Measurements from ENCODE around the gene MOB3A. TPM values are rescaled to one million over a fixed set of nuclear protein-coding genes. Genes with fewer than 3 reads are reported as not detected.

MOB3A gene
- total and polyA plus RNA-seq, 2 of the 13 experiments (the other 11 are each of a cell fraction or from before 2014, with no cell fraction given) = 3.5 to 17.8 TPM

DNA sequence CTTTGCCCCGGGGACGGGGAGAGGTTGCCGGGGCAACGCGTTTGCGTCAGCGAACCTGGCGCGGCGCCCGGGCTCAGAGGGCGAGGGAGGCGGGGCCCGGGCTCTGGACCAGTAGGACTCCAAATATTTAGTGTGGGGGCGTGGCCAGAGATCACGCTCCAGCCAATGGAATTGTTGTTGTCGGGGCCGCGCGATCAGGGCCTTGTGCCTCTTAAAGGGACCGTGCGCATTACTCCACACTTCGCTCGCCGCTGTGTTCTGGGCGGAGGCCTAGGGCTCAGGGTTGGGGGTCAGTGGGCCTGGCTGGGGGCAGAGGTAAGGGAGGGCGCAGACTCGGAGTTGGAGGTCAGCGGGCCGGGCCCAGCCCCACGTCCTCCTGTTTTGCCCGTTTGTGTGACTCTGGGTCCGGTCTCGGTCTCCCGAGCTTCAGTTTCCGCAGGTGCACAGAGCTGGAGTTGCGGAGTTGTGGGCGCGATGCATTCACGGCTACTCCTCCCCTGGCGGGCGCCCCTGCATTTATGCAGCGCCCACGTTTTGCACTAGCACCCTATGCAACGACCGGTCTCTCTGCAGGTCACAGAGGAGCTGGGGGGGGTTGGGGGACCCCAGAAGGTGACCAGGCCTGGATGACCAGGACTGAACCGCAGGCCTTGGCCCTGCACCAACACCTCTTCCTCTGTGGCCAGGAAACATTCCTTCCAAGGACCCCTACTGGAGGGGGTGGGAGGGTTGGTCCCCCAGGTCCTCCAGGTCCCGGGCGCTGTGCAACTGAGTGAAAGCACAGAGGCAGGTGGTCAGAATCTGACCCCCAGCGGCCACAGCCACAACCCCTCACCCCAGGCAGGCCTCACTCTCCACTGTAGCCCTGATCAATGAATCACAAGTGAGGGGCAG lies 34.4 kb downstream of the MOB3A start (continued):
- TF ChIP-seq FIP1L1 (IDR thresholded peaks at IDR 0.05; ENCODE audit: borderline replicate concordance, insufficient read depth, low read depth, low read length) (no peak), PITX1 (CRISPR knock-in tag; IDR thresholded peaks at IDR 0.05) (peak; percentile 34; the same call in 1 of the 2 replicates), HNRNPUL1 (IDR thresholded peaks at IDR 0.05; ENCODE audit: low read depth, low read length) (no peak), ZNF644 (CRISPR knock-in tag; IDR thresholded peaks at IDR 0.05; ENCODE audit: low read depth) (no peak), HCFC1 (IDR thresholded peaks at IDR 0.05; ENCODE audit: low read depth, low read length) (0 out of 2 replicates have a peak, but pooled peaks have one; percentile 2), ZNF274 (CRISPR knock-in tag; IDR thresholded peaks at IDR 0.05) (no peak), NR1H2 (CRISPR knock-in tag; IDR thresholded peaks at IDR 0.05; ENCODE audit: borderline replicate concordance, low read depth) (no peak), TBX3 (IDR thresholded peaks at IDR 0.05; ENCODE audit: borderline replicate concordance) (no peak), TCF12 (IDR thresholded peaks at IDR 0.05) (no peak), TCF12 (CRISPR knock-in tag; IDR thresholded peaks at IDR 0.05) (peak; percentile 58; the same call in 1 of the 2 replicates)
- TF ChIP-seq, protein P1, sequence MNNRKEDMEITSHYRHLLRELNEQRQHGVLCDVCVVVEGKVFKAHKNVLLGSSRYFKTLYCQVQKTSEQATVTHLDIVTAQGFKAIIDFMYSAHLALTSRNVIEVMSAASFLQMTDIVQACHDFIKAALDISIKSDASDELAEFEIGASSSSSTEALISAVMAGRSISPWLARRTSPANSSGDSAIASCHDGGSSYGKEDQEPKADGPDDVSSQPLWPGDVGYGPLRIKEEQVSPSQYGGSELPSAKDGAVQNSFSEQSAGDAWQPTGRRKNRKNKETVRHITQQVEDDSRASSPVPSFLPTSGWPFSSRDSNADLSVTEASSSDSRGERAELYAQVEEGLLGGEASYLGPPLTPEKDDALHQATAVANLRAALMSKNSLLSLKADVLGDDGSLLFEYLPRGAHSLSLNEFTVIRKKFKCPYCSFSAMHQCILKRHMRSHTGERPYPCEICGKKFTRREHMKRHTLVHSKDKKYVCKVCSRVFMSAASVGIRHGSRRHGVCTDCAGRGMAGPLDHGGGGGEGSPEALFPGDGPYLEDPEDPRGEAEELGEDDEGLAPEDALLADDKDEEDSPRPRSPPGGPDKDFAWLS (CRISPR knock-in tag; IDR thresholded peaks at IDR 0.05; ENCODE audit: borderline replicate concordance) = no peak; the same call in 1 of the 2 replicates
- TF ChIP-seq, protein P2, sequence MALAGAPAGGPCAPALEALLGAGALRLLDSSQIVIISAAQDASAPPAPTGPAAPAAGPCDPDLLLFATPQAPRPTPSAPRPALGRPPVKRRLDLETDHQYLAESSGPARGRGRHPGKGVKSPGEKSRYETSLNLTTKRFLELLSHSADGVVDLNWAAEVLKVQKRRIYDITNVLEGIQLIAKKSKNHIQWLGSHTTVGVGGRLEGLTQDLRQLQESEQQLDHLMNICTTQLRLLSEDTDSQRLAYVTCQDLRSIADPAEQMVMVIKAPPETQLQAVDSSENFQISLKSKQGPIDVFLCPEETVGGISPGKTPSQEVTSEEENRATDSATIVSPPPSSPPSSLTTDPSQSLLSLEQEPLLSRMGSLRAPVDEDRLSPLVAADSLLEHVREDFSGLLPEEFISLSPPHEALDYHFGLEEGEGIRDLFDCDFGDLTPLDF (CRISPR knock-in tag; IDR thresholded peaks at IDR 0.05) = peak; percentile 55; the same call in 1 of the 2 replicates
- TF ChIP-seq, protein P3, sequence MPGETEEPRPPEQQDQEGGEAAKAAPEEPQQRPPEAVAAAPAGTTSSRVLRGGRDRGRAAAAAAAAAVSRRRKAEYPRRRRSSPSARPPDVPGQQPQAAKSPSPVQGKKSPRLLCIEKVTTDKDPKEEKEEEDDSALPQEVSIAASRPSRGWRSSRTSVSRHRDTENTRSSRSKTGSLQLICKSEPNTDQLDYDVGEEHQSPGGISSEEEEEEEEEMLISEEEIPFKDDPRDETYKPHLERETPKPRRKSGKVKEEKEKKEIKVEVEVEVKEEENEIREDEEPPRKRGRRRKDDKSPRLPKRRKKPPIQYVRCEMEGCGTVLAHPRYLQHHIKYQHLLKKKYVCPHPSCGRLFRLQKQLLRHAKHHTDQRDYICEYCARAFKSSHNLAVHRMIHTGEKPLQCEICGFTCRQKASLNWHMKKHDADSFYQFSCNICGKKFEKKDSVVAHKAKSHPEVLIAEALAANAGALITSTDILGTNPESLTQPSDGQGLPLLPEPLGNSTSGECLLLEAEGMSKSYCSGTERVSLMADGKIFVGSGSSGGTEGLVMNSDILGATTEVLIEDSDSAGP (CRISPR knock-in tag; IDR thresholded peaks at IDR 0.05; ENCODE audit: borderline replicate concordance) = peak; percentile 100
- TF ChIP-seq, protein P4, sequence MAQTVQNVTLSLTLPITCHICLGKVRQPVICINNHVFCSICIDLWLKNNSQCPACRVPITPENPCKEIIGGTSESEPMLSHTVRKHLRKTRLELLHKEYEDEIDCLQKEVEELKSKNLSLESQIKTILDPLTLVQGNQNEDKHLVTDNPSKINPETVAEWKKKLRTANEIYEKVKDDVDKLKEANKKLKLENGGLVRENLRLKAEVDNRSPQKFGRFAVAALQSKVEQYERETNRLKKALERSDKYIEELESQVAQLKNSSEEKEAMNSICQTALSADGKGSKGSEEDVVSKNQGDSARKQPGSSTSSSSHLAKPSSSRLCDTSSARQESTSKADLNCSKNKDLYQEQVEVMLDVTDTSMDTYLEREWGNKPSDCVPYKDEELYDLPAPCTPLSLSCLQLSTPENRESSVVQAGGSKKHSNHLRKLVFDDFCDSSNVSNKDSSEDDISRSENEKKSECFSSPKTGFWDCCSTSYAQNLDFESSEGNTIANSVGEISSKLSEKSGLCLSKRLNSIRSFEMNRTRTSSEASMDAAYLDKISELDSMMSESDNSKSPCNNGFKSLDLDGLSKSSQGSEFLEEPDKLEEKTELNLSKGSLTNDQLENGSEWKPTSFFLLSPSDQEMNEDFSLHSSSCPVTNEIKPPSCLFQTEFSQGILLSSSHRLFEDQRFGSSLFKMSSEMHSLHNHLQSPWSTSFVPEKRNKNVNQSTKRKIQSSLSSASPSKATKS (CRISPR knock-in tag; IDR thresholded peaks at IDR 0.05) = no peak; the same call in 1 of the 2 replicates
- TF ChIP-seq, protein P5, sequence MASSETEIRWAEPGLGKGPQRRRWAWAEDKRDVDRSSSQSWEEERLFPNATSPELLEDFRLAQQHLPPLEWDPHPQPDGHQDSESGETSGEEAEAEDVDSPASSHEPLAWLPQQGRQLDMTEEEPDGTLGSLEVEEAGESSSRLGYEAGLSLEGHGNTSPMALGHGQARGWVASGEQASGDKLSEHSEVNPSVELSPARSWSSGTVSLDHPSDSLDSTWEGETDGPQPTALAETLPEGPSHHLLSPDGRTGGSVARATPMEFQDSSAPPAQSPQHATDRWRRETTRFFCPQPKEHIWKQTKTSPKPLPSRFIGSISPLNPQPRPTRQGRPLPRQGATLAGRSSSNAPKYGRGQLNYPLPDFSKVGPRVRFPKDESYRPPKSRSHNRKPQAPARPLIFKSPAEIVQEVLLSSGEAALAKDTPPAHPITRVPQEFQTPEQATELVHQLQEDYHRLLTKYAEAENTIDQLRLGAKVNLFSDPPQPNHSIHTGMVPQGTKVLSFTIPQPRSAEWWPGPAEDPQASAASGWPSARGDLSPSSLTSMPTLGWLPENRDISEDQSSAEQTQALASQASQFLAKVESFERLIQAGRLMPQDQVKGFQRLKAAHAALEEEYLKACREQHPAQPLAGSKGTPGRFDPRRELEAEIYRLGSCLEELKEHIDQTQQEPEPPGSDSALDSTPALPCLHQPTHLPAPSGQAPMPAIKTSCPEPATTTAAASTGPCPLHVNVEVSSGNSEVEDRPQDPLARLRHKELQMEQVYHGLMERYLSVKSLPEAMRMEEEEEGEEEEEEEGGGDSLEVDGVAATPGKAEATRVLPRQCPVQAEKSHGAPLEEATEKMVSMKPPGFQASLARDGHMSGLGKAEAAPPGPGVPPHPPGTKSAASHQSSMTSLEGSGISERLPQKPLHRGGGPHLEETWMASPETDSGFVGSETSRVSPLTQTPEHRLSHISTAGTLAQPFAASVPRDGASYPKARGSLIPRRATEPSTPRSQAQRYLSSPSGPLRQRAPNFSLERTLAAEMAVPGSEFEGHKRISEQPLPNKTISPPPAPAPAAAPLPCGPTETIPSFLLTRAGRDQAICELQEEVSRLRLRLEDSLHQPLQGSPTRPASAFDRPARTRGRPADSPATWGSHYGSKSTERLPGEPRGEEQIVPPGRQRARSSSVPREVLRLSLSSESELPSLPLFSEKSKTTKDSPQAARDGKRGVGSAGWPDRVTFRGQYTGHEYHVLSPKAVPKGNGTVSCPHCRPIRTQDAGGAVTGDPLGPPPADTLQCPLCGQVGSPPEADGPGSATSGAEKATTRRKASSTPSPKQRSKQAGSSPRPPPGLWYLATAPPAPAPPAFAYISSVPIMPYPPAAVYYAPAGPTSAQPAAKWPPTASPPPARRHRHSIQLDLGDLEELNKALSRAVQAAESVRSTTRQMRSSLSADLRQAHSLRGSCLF (CRISPR knock-in tag; IDR thresholded peaks at IDR 0.05; ENCODE audit: borderline replicate concordance) = no peak

Data from HepG2 (cell line).